ENCODE results near the gene TNNC1.

- TF ChIP-seq POLR2A (IDR thresholded peaks at IDR 0.05; ENCODE audit: low read depth, low read length) (no peak), POLR2AphosphoS5 (IDR thresholded peaks at IDR 0.05; ENCODE audit: low read depth, low read length) (no peak)
Measured at GRCh38 chr3:52473026-52473425, 19.2 kb upstream of the TNNC1 start.
